Common myeloid progenitor, CD34-positive (primary cell): ENCODE data around the gene PPP1R9B.
A peak's percentile ranks its signal among the peaks of the same experiment; 100 is the strongest.

ENCODE experiments used
- CTCF ChIA-PET: fragments of 350-600 bp; sonication (Branson Sonifier 250); formaldehyde crosslinking; loops from one replicate; lab custom pipeline; 2021; ENCODE audit warnings: antibody characterized with exemption; lab: Charles Lee
- POLR2A ChIA-PET: fragments of 350-600 bp; sonication (Branson Sonifier 250); formaldehyde crosslinking; loops from one replicate; lab custom pipeline; 2021; ENCODE audit warnings: antibody characterized with exemption; lab: Charles Lee
- DNase-seq, 3 donors: peaks; one replicate each; pipeline versions ENCODE4 v3.0.0 to v3.0.0-alpha.2; 2013
- H3K27ac ChIP-seq, 2 experiments: 1 replicate in 1 of 2; 2 replicates in 1 of 2; pipeline ENCODE4 v1.7.0; 2013; ENCODE audit warnings: inconsistent platforms in 2 of 2, low read length in 2 of 2, mild to moderate bottlenecking in 2 of 2, low read depth in 1 of 2, moderate library complexity in 1 of 2; ENCODE audit not compliant: severe bottlenecking in 2 of 2, insufficient read depth in 1 of 2, poor library complexity in 1 of 2
- H3K27me3 ChIP-seq, 5 experiments: replicated peaks in 2 of 5; 1 replicate in 3 of 5; 2 replicates in 2 of 5; pipeline versions ENCODE4 v1.6.1 to v1.7.0; 2013; ENCODE audit warnings: low read length in 4 of 5, mild to moderate bottlenecking in 2 of 5, moderate library complexity in 2 of 5, inconsistent platforms in 1 of 5; ENCODE audit not compliant: insufficient read depth in 5 of 5, control insufficient read depth in 4 of 5
- H3K36me3 ChIP-seq, 4 experiments: 1 replicate in 2 of 4; 2 replicates in 2 of 4; pipeline versions ENCODE4 v1.6.1 to v1.7.0; 2013; ENCODE audit warnings: low read length in 3 of 4, control low read depth in 1 of 4, mild to moderate bottlenecking in 1 of 4; ENCODE audit not compliant: control insufficient read depth in 4 of 4, insufficient read depth in 4 of 4
- H3K4me1 ChIP-seq, 4 experiments: 1 replicate in 3 of 4; 2 replicates in 1 of 4; pipeline versions ENCODE4 v1.6.1 to v1.7.1; 2013; ENCODE audit warnings: low read length in 3 of 4, mild to moderate bottlenecking in 3 of 4, control low read depth in 1 of 4, inconsistent platforms in 1 of 4, moderate library complexity in 1 of 4; ENCODE audit not compliant: control insufficient read depth in 4 of 4, insufficient read depth in 4 of 4; ENCODE audit errors: control extremely low read depth in 1 of 4
- H3K4me3 ChIP-seq, 7 experiments: 1 replicate in 4 of 7; 2 replicates in 3 of 7; pipeline versions ENCODE4 v1.5.1 to v1.7.0; 2013; ENCODE audit warnings: mild to moderate bottlenecking in 7 of 7, low read length in 6 of 7, moderate library complexity in 6 of 7, inconsistent platforms in 2 of 7, low read depth in 2 of 7, control low read depth in 1 of 7; ENCODE audit not compliant: insufficient read depth in 4 of 7, control insufficient read depth in 1 of 7; ENCODE audit errors: extremely low read depth in 1 of 7
- H3K9me3 ChIP-seq, 5 experiments: 1 replicate in 4 of 5; 2 replicates in 1 of 5; pipeline versions ENCODE4 v1.6.1 to v1.7.1; 2013; ENCODE audit warnings: low read length in 4 of 5, mild to moderate bottlenecking in 2 of 5, inconsistent platforms in 1 of 5, low read depth in 1 of 5, moderate library complexity in 1 of 5; ENCODE audit not compliant: control insufficient read depth in 4 of 5, insufficient read depth in 2 of 5; ENCODE audit errors: control extremely low read depth in 1 of 5
- WGBS: methylation state at CpG from one replicate; pipeline ENCODE4 v1.1.5; 2013; ENCODE audit not compliant: insufficient coverage; 5-methylcytosine and 5-hydroxymethylcytosine counted together

PPP1R9B gene

GRCh38 chr17:50146927-50147665, 3.4 kb downstream of the PPP1R9B start:
- POLR2A ChIA-PET: no interaction called here
- WGBS: 52% methylated on average over 11 of the region's 15 CpGs
- Histone ChIP-seq H3K9me3 (no peaks in the 10 kb centered on the region), H3K27me3 (no peaks in the 10 kb centered on the region), H3K4me1 (peaks cover 4 to 74% (median 70%) of the 10 kb centered on the region in 4 experiments), H3K27ac (peak overlapping the region in 1 of 2 experiments; percentile 66), H3K4me3 (peak overlapping the region in 6 of 7 experiments; percentile 67 to 88 (median 84)), H3K36me3 (peaks cover 2 to 48% (median 29%) of the 10 kb centered on the region in 4 experiments)
- DNase-seq: no peak
- CTCF ChIA-PET: interaction anchor here (0.6 to 6.5 kb wide), 11 partner anchors 8 to 45 kb away, joined by 3 to 49 read pairs (median 5); no protein-coding TSS in a partner anchor

- WGBS: 70% methylated on average over 7 of the region's 10 CpGs
- Histone ChIP-seq H3K4me3 (peak overlapping the region in 5 of 7 experiments; percentile 72 to 88 (median 85)), H3K36me3 (peaks cover 2 to 55% (median 32%) of the 10 kb centered on the region in 4 experiments), H3K4me1 (peaks cover 4 to 75% (median 69%) of the 10 kb centered on the region in 4 experiments), H3K27ac (no peak overlapping the region), H3K9me3 (peaks cover 0 to 2% (median 0%) of the 10 kb centered on the region in 5 experiments), H3K27me3 (no peaks in the 10 kb centered on the region)
- CTCF ChIA-PET: interaction anchor here (0.6 to 6.5 kb wide), 9 partner anchors 10 to 45 kb away, joined by 3 to 49 read pairs (median 4); no protein-coding TSS in a partner anchor
- peak in 1 of 3 donors; percentile 19 for DNase-seq
- POLR2A ChIA-PET: no interaction called here
Measured at GRCh38 chr17:50146230-50146926, 4.1 kb downstream of the PPP1R9B start.

- Histone ChIP-seq H3K4me3 (peak overlapping the region in 4 of 7 experiments; percentile 11 to 86 (median 42)), H3K4me1 (peaks cover 4 to 78% (median 73%) of the 10 kb centered on the region in 4 experiments), H3K27me3 (no peaks in the 10 kb centered on the region), H3K27ac (no peak overlapping the region), H3K9me3 (peaks cover 0 to 2% (median 0%) of the 10 kb centered on the region in 5 experiments), H3K36me3 (peaks cover 2 to 62% (median 36%) of the 10 kb centered on the region in 4 experiments)
- ChIA-PET CTCF (interaction anchor here (1.1 to 6.5 kb wide), 9 partner anchors 9 to 31 kb away, joined by 3 to 49 read pairs (median 4); partner anchors contain the start of gene SGCA), POLR2A (no interaction called here)
- no peak for DNase-seq
- 34% methylated on average over 7 of the region's 11 CpGs for WGBS
Measured at GRCh38 chr17:50145532-50146229, 4.8 kb downstream of the PPP1R9B start.

- Histone ChIP-seq H3K27me3 (no peaks in the 10 kb centered on the region), H3K36me3 (peaks cover 2 to 69% (median 37%) of the 10 kb centered on the region in 4 experiments), H3K27ac (no peak overlapping the region), H3K4me3 (peak overlapping the region in 3 of 7 experiments; percentile 34 to 86 (median 49)), H3K9me3 (peaks cover 0 to 2% (median 0%) of the 10 kb centered on the region in 5 experiments), H3K4me1 (peaks cover 7 to 82% (median 78%) of the 10 kb centered on the region in 4 experiments)
- no peak for DNase-seq
- CTCF ChIA-PET: interaction anchor here (0.9 to 6.5 kb wide), 7 partner anchors 13 to 30 kb away, joined by 3 to 49 read pairs (median 4); partner anchors contain the start of gene SGCA
- POLR2A ChIA-PET: interaction anchor here (0.6 kb wide), 1 partner anchor 205 kb away, joined by 7 read pairs; no protein-coding TSS in a partner anchor
- WGBS: 91% methylated on average over 9 of the region's 16 CpGs
Measured at GRCh38 chr17:50144845-50145531, 5.5 kb downstream of the PPP1R9B start.

- WGBS: 91% methylated on average over 6 of the region's 6 CpGs
- Histone ChIP-seq H3K27ac (no peak overlapping the region), H3K9me3 (peaks cover 0 to 2% (median 0%) of the 10 kb centered on the region in 5 experiments), H3K4me1 (peaks cover 7 to 87% (median 79%) of the 10 kb centered on the region in 4 experiments), H3K36me3 (peaks cover 3 to 75% (median 42%) of the 10 kb centered on the region in 4 experiments), H3K27me3 (no peaks in the 10 kb centered on the region), H3K4me3 (no peak overlapping the region)
- DNase-seq: no peak
- ChIA-PET CTCF (interaction anchor here (0.5 to 6.5 kb wide), 7 partner anchors 13 to 186 kb away, joined by 3 to 68 read pairs (median 4); partner anchors contain the start of gene SGCA), POLR2A (interaction anchor here (0.6 kb wide), 1 partner anchor 204 kb away, joined by 7 read pairs; no protein-coding TSS in a partner anchor)
Measured at GRCh38 chr17:50144355-50144754, 6.1 kb downstream of the PPP1R9B start.
